NOMO-1 treated with dmso at 0.1 percent for 144 hours (cell line): ENCODE measurements around the gene DCTN5.

Experiments used
- DNase-seq: peaks from one replicate; lab custom pipeline; 2025; ENCODE audit not compliant: unreplicated experiment; lab: John Stamatoyannopoulos, UW

Gene DCTN5

DNA sequence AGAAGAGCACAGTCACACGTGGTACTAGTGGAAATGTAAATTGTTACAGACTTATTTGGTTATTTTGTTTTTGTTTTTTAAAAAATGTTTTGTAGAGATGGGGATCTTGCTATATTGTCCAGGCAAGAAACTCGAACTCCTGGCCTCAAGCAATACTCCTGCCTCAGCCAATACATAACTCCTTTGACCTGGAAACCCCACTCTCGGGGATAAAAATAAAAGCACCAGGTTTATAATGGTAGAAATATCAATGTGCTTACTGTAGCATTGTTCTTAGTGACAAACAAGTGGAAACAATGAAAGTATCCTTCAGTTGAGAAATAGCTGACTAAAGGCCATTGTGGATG lies 83.5 kb downstream of the DCTN5 start:
- DNase-seq, result no peak

DNA sequence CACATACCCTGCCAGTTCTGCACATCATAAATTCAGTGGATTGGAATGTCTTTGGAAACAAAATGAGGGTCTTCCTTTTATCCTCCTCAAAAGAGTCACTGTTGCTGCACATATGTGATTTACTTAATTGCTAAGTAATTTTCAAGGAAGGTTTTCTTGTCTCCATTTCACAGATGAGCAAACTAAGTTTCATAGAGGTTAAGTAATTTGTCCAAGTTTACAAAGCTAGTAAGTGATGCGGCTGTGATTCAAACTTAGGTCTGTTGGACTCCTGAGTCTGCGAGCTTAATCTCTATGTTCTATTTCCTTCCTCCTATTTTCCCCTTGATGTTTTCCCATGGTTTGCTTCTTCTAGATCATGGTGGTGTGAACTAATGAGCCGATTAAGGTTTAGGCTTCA lies 85.4 kb downstream of the DCTN5 start:
- DNase-seq, result no peak
